ENCODE data around the gene SOX11.

The SOX11 gene

DNA sequence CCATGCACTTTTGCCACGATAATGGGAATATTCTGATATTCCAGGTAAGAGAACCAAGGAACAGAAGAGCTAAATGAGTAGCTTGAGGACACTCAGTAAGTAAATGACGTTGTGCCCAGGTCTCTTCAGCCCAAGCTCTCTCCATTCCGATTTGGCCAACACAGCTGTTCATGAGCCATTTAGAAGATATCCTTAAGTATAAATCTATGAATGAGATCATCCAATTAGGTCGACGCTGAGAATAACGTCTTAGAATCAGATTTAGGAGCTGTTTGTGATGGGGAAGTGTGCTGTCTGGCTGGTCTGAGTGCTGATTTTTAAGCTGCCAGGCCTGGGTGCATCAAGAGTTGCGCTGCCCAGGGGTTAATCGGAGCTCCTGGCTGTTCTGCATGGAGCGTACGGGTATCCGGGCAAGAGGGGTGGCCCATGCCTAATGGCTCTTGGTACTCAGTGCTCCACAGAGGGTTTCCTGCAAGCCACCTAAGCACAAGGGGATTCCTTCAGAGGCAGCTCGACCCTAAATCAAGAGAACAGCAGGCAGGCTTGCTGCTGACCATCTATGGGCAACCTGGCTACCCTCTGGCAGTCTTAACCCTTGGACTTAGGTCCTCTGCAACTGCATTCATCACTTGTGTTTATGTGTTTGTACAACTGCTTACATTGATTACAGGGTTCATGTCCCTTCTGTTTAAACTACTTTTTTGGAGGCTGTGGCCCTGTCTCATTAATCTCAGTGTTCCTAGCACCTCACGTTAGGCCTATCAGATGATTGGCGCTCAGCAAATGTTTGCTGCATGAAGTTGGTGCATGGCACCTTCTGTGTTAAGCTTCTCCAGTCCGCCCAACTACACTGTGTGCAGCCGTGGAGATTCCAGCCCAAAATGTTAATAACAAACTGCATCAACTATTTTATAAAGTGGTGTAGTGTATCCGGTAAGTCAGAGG lies 31.9 kb downstream of the SOX11 start:
- no peak for DNase-seq (ENCODE audit: low read depth)

DNA sequence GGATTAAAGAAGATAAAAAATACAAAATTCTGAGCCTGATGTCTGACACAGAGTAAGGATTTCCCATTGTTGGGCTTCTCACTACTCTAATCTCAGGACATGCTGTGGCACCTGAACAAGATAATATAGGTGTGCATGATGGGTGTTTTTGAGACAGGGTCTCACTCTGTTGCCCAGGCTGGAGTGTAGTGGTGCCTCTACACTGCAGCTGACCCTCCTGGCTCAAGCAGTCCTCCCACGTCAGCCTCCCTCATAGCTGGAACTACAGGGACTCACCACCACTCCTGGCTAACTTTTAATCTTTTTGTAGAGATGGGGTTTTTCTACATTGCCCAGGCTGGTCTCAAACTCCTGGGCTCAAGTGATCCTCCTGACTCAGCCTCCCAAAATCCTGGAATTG lies 32.9 kb downstream of the SOX11 start:
- no peak for DNase-seq (ENCODE audit: low read depth)

DNA sequence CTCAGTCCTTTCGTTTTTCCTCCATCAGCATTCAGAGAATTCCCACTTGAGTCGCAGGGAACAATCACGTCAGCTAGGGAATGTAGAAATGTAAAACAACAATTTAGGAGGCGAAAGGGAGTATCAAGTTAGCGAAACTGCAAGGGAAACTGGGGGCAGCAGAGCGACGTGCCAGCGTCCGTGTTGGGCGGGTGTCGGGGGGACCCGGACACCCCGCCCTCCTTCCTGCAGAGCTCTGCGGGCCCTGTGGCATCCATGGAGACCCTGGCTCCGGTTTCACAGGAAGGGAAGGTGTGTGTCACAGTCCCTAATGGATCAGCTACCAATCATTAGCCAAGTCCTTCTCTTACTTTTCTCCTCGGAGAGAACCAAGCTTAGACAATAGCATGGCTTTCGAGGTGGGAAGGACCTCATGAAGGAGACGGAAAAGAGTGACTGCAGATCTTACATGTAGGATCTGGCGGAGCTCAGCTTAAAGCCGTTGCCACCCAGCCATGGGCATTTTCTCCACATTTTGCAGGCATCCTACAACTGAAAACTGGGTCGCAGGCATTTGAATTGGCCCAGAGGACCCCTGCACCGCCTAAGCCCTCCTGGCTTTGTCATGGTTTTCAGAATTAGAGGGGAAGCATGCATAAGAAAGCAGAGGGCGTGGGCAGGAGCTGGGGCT lies 33.7 kb downstream of the SOX11 start:
- DNase-seq (ENCODE audit: low read depth) = no peak

DNA sequence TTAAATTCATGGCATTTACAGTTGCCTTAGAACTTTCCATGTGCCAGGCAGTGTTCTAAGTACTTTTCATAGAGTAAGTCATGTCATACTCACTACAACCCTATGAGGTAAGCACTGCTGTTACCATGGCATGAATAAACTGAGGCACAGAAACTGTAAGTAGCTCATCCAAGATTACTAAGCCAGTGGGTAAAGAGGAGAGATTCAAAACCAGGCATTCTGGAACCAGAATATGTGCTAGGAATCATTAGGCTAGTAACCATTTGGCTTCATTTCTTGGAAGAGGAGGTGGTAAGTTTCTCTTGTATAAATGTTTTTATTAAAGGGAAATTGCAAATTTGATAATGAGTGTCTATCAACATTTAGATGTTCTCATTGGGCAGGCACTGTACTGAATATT lies 35.1 kb downstream of the SOX11 start:
- no peak for DNase-seq (ENCODE audit: low read depth)

DNA sequence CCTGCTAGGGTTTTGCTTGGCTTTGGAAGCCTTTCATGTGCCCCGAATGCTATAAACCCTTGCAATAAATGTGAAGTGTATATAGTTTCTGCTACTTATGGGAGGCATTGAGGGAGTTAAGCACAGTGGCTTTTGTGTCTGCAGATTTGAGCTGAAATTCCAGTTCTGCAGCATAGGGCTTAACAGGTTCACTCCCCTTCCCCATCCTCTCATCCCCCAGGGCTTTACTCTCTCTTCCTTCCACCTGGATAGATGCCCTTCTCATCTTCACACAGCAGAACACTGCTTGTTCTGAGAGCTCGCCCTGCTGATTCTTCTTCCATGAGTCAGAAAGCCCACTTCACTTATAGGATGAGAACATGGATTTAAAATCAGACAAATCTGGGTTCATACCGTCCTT lies 37.2 kb downstream of the SOX11 start:
- no peak for DNase-seq (ENCODE audit: low read depth)

DNA sequence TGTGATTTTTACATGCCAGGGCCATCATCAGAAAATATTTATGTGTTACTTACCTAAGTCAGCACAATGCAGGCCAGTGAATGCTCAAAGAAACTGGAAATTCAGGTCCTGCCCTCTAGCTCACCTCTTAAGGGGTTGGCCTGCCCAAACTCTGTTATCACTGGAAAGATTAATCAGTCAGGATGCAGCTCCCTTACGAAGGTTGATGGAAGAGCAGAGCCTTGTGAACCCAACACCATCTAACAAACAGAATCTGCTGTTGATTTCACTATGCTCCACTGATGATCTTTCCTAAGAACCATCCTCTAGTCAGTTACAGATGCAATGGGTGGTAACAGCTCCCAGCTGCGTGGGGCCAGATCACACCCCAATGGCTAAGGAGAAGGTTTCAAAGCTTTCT lies 38.2 kb downstream of the SOX11 start:
- DNase-seq (ENCODE audit: low read depth) = no peak

DNA sequence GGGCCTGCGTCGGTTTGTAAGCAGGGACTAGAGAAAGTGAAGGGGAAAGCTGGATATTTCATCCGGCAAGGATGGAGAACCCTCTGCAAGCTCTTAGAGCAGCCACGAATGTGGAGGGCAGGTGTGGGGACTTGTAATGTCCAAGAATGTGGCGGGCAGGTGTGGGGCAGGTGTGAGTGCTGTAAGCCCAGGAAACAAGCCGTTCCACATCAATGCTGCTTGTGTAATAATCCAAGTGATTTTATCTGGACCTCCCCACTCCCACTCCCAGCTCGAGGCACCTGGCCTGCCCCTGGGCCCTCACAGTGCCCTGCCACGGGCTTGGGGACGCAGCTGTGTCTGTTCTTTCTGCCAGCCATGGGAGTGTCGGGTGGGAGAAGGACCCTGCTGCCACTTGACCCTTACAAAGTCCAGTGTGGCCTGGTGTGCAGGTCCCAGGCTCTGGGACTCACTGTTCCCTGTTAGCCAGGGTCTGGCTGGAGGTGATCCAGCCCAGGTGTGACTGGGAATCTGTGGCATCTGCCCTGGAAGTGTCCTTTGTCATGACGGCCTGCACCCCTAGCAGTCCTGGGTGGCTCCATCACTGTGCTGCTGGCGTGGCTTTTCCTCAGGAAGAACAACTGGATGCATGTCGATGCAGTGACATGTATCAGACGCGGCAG lies 42.8 kb downstream of the SOX11 start:
- no peak for DNase-seq (ENCODE audit: low read depth)

DNA sequence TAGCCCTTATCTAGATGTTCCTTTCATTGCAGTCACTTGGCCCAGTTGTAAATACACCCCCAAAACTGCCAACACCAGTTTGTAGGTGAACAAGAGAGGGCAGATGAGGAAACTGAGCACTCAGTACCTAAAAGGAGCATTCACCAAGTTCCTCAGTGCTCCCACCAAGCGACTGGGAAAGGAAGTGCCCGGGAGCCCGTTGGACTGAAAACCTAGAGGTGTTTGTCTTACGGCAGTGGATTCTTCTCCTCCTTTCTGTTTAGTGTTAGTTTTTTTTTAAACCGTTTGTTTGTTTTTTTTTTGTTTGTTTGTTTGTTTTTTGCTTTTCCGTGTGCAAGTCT lies 43.3 kb downstream of the SOX11 start:
- no peak for DNase-seq (ENCODE audit: low read depth)

DNA sequence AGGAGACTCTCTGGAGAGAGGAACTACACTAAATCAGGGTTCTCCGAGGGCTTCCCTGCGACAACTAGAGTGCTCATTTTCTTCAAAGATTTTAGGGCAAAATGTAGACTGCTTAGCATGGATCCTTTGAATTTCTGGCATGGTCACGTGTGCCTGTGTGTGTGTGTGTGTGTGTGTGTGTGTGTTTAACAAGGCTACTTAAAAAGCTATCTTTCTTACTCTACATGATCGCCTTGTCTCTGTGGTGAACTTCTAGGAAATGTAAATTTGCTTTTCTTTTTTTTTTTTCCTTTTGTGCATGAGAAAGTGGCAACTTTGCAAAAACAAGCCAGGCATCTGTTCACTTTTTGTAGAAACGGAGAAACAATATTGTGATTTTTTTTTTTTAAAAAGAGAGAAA lies 43.9 kb downstream of the SOX11 start:
- no peak for DNase-seq (ENCODE audit: low read depth)

DNA sequence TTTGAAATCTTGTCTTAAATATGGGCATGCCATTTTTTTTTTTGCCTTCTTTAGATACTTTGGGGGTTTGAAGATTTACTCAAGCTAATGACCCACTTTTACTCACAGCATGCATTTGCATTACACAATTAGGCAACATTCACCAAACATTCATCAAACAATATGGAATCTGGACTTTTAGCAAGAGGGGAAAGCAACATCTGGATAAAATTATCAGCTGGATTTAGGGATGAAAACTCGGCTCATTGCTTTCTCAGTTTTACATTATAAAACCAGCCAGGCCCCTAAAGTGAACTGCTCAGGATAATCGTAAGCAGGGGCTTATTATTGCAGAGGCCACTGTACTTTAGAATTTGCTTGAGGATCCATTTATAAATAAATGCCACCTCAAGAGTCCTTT lies 44.7 kb downstream of the SOX11 start:
- DNase-seq (ENCODE audit: low read depth) = no peak

DNA sequence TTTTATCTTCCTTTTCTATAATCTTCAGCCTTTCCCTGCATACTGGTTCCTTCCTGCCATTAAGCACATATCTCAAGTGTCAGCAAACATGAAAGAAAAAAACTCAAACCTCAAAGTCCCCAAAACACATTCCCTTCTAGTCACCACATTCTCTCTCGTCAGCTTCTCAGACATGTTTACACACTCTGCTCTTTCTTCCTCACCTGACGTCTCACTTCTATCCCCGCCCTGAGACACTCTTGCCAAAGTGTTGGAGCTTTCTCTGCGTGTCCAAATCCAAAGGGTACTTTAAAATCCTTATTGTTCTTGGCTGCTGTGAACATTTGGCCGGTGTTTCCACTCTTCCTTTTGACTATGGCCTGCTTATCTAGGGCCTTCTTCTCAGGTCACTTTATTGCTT lies 47.9 kb downstream of the SOX11 start:
- no peak for DNase-seq (ENCODE audit: low read depth)

DNA sequence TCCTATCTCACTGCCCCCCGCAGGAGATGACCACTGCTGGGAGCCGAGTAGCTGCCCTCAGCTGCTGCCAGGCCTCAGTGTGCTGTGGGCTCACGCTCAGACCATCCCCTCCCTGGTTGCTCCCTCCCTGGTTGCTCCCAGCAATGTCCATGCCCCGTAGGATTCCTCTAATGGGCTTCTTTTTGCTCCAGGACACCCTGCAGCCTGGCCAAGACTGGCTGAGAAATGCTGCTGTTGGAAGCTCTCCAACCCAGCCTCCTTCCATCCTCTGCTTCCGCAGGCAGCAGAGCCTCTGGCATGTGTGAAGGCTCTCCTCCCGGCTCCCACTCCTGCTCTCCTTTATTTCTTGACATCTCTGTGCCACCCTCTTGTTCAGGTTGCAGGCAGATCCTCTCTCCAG lies 48.6 kb downstream of the SOX11 start:
- no peak for DNase-seq (ENCODE audit: low read depth)

DNA sequence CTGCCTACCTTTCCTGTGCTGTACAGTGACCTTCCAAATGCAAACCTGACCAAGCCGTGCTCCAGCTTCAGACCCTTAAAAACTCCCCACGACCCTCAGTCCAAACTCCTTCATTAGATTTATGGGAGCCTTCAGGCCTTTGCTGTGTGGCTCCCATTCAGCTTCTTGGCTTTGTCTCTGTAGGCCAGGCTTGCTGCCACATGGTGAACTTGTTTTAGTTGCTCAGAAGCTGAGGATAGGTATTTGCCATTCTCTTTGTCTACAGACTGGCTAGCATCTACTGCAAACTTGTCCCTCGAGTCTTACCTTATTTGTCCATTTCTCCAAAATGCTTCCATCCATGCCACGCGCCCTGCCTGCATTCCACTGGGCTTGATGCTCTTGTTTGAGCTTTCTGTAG lies 49.1 kb downstream of the SOX11 start:
- DNase-seq (ENCODE audit: low read depth) = no peak

DNA sequence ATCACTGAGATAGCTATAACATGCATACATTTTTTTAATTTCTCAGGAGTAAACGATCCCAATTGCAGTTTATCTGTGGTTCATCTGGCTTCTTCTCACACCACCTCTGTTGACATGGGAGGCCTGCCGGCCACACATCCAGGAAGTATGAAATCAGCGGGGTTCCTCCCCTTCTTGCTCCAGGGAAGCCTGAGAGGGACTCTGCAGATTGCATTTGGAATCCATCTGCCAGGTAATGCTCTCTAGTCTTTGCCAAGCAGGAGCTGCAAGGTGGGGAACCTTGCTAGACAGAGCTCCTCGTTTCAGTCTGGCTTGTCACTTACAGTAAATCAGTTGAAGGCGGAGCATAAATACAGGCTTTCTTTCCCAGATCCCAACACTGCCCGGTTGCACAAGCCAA lies 49.9 kb downstream of the SOX11 start:
- no peak for DNase-seq (ENCODE audit: low read depth)

DNA sequence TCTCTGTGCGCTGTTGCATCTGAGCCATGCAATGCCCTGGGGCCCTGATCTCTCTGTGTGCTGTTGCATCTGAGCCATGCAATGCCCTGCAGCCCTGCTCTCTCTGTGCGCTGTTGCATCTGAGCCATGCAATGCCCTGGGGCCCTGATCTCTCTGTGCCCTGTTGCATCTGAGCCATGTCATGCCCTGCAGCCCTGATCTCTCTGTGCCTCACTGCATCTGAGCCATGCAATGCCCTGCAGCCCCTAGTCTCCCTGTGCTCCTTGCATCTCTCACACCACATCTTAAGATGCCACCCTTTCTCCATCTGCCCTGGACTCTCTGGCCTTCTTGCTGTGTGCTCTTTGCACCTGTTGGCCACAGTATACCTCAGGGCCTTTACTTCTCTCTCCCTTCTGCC lies 56.2 kb downstream of the SOX11 start:
- DNase-seq (ENCODE audit: low read depth) = no peak

DNA sequence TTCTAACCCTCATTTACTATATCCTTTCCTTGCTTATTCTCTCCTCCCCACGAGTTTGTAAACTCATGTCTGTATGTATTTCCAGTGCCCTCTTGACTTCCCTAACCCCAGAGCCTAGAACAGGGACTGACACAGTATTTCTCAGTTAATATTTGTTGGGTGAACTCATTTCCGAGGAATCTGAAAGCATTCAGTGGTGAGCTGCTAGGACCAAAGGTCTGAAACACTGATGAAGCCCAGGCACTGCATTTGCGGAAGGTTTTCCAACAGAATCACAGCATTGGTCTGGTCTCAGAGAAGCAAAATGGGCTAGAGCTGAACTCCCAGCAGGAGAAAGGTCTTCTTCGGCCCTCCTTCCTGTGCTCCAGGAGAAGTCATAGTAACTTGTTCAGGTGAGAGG lies 56.8 kb downstream of the SOX11 start:
- DNase-seq (ENCODE audit: low read depth) = no peak

DNA sequence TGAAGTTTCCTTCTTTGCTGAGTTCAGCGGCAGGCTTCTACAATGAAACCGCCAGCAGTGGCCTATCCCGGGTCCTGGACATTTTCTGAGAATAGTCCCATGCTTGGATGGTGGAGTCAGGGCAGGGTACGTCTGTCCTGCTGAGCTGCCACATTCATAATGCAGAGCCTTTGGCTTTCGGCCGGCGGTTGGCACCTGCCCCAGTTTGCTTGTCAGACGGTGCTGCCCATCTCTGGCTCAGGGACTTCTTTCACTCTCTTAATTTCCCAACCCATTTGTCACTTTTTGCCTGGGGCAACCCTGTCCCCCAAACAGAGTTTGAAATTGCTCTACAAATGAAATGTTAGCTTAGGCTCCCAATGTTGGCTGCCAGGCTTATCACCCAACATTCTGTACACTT lies 57.2 kb downstream of the SOX11 start:
- DNase-seq (ENCODE audit: low read depth) = no peak

Data from fibroblast of gingiva (primary cell).